Loucy (cell line): ENCODE results near the gene C2orf66.

Experiments used
- EZH2phosphoT487 ChIP-seq: fragments of 200-600 bp; IDR thresholded peaks from 2 replicates; pipeline ENCODE4 v1.6.1; 2018; ENCODE audit warnings: antibody characterized with exemption, mild to moderate bottlenecking, moderate library complexity, borderline replicate concordance
- TF ChIP-seq, protein P1 (sequence below): fragments of 200-600 bp; sonication (generic); conservative IDR thresholded peaks from 2 replicates; pipeline ENCODE4 v1.5.1; 2014; ENCODE audit warnings: mild to moderate bottlenecking, antibody characterized with exemption, low read length

DNA sequence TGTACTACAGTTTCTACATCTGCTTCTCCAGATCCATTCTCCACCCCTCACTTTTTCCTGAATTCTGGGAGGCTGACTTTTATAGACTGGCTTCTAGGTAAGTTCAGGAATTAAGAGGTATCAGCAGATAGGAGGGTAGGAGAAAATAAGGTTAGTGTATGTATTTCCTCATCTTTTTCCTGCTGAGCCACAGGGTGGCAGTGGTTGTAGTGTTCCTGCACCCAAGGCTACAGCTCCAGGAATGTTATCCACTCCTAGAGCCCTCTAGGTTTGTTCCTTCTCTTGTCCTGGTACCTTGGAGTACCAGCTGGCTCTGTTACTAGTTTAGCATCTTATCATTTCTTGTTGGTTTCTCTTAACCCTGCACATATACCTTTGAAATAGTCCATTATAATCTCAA, 40.7 kb upstream of the C2orf66 start:
- TF ChIP-seq, protein P1, sequence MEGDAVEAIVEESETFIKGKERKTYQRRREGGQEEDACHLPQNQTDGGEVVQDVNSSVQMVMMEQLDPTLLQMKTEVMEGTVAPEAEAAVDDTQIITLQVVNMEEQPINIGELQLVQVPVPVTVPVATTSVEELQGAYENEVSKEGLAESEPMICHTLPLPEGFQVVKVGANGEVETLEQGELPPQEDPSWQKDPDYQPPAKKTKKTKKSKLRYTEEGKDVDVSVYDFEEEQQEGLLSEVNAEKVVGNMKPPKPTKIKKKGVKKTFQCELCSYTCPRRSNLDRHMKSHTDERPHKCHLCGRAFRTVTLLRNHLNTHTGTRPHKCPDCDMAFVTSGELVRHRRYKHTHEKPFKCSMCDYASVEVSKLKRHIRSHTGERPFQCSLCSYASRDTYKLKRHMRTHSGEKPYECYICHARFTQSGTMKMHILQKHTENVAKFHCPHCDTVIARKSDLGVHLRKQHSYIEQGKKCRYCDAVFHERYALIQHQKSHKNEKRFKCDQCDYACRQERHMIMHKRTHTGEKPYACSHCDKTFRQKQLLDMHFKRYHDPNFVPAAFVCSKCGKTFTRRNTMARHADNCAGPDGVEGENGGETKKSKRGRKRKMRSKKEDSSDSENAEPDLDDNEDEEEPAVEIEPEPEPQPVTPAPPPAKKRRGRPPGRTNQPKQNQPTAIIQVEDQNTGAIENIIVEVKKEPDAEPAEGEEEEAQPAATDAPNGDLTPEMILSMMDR: peak; percentile 43
- no peak for TF ChIP-seq EZH2phosphoT487
